Psoas muscle (tissue), 8 donors: Measurements from ENCODE around the gene PXT1. TPM values are rescaled to one million over a fixed set of nuclear protein-coding genes. Genes with fewer than 3 reads are reported as not detected.

Source experiments
- ATAC-seq, 4 donors: fragments of 200-7000 bp; cut with Tn5 transposase; one replicate each; pipeline ENCODE4 v1.9.1; 2020; ENCODE audit warnings: moderate library complexity in 3 of 4, mild to moderate bottlenecking in 2 of 4
- DNase-seq, 2 donors: peaks; one replicate each; pipeline ENCODE4 v3.0.0-alpha.2; 2020
- H3K27ac ChIP-seq: fragments of 200-600 bp; one replicate; pipeline ENCODE4 v1.8.0; 2022
- H3K27me3 ChIP-seq, 3 donors: fragments of 200-600 bp in 1 of 3; one replicate each; pipeline versions ENCODE4 v1.6.1 to v1.8.0; 2013 to 2022; ENCODE audit warnings: low read length in 2 of 3, mild to moderate bottlenecking in 2 of 3, moderate library complexity in 1 of 3; ENCODE audit not compliant: insufficient read depth in 3 of 3
- H3K36me3 ChIP-seq, 2 donors: fragments of 200-600 bp in 1 of 2; one replicate each; pipeline versions ENCODE4 v1.6.1 to v1.8.0; 2013 to 2022; ENCODE audit warnings: low read depth in 1 of 2, mild to moderate bottlenecking in 1 of 2, moderate library complexity in 1 of 2; ENCODE audit not compliant: insufficient read depth in 1 of 2
- H3K4me1 ChIP-seq: fragments of 200-600 bp; one replicate; pipeline ENCODE4 v1.8.0; 2022
- H3K4me3 ChIP-seq: fragments of 200-600 bp; one replicate; pipeline ENCODE4 v1.8.0; 2022; ENCODE audit warnings: mild to moderate bottlenecking
- H3K9me3 ChIP-seq: fragments of 200-600 bp; one replicate; pipeline ENCODE4 v1.8.0; 2022
- CTCF ChIP-seq: fragments of 200-600 bp; IDR thresholded peaks from one replicate; pipeline ENCODE4 v1.8.0; 2022; ENCODE audit warnings: antibody characterized with exemption
- WGBS, 3 donors: extraction: QIAGEN DNeasy Blood & Tissue Kit; methylation state at CpG; one replicate each; pipeline versions ENCODE4 v1.1.6 to v1.1.7; 2013; 5-methylcytosine and 5-hydroxymethylcytosine counted together
- intact Hi-C, 2 donors: fragments of 100-400 bp; cut with DNase I; formaldehyde crosslinking; loops; one replicate each; pipeline versions ENCODE4 v1.11.0 to v1.14.2; 2022
- long read RNA-seq, 2 donors: library from polyadenylated mRNA; unstranded; transcript quantifications; one replicate each; pipeline ENCODE4 v2.0.0, GENCODE V29; 2021
- polyA plus RNA-seq, 3 donors: library from polyadenylated mRNA; stranded (reverse); fragments of 200-250 nt; gene quantifications; one replicate each; pipeline ENCODE4 v1.2.3, GENCODE V29; 2013
- total RNA-seq, 4 donors: library from RNA; stranded (reverse); fragmentation: NEBNext Ultra II Directional in 2 of 4; extraction: Animal tissue kit (Norgen Biotek cat#: 25700) in 2 of 4; gene quantifications; one replicate each; pipeline versions ENCODE4 v1.2.1 to v1.2.4, GENCODE V29; 2021 to 2023
- donor health status: healthy with polysubstance abuse.
- donor health status: DM: no; HTN: no; CAD: no; lungs with moderate emphysema.
- donor health status: Bipolar disorder and iron deficiency.
- donor health status: healthy.
- donor health status: DM: yes; HTN: yes; CAD: no.
- donor health status: DM: no; HTN: no; CAD: no.
- donor health status: DM: no; HTN: no; CAD: no.
- donor health status: DM: yes; HTN: yes; CAD: no.

The PXT1 gene
- total RNA-seq (under 1 TPM in 3 of 4 donors, not detected in 1; 0.10 to 0.34 (median 0.17) TPM), polyA plus RNA-seq (under 1 TPM; 0.03 to 0.31 (median 0.12) TPM)
- long read RNA-seq, donor 1: 0 reads
- long read RNA-seq, donor 2: 0 reads

GRCh38 chr6:36442671-36443470 lies at the start of gene PXT1, which contains the start of gene KCTD20:
TSS of gene PXT1 (minus strand) at chr6:36442854. CDS start at chr6:36426082, 16,772 bp downstream.
TSS of gene KCTD20 (plus strand) at chr6:36443000. CDS start at chr6:36470098, 27,098 bp downstream.
- WGBS, 3 donors: 0 to 1% (median 0%) methylated on average over 79 to 88 of the region's 91 CpGs

GRCh38 chr6:36492092-36492491 lies 49.4 kb upstream of the PXT1 start:
- no peak for TF ChIP-seq CTCF
- intact Hi-C loops: no loop called here
- Histone ChIP-seq H3K27ac (no peak overlapping the region), H3K4me3 (no peak overlapping the region), H3K27me3 (no peaks in the 10 kb centered on the region), H3K4me1 (peaks cover 15% of the 10 kb centered on the region), H3K36me3 (peaks cover 10 to 67% of the 10 kb centered on the region in 2 donors), H3K9me3 (no peaks in the 10 kb centered on the region)
- 74 to 83% (median 83%) methylated on average over 4 of the region's 4 CpGs for WGBS, 3 donors
- ATAC-seq: peak in 1 of 4 donors; percentile 36
- DNase-seq: no peak

More at GRCh38 chr6:36442671-36443470, at the start of gene PXT1, which contains the start of gene KCTD20:
- no peak for TF ChIP-seq CTCF
- H3K36me3 ChIP-seq: no peaks in the 10 kb centered on the region
- peak within 1 kb of the TSS; percentile 77 for H3K4me3 ChIP-seq
- peaks cover 41% of the 10 kb centered on the region for H3K4me1 ChIP-seq
- peak within 1 kb of the TSS; percentile 95 for H3K27ac ChIP-seq
- peak; percentile 88 to 93 (median 90) for ATAC-seq
- no peaks in the 10 kb centered on the region for H3K9me3 ChIP-seq
- DNase-seq: peak; percentile 91 to 95
- no peaks in the 10 kb centered on the region for H3K27me3 ChIP-seq
- intact Hi-C loops: loop anchor here (1.0 to 10.0 kb wide), 6 partner anchors 20 to 242 kb away; partner anchors contain the start of genes SRSF3 (in 2 of the 2) and STK38 (in 1 of the 2)

GRCh38 chr6:36491378-36491965 lies 48.8 kb upstream of the PXT1 start:
- DNase-seq (no peak), ATAC-seq (no peak)
- peaks cover 13 to 67% of the 10 kb centered on the region in 2 donors for H3K36me3 ChIP-seq
- H3K4me1 ChIP-seq: peaks cover 15% of the 10 kb centered on the region
- 89 to 96% (median 89%) methylated on average over 7 of the region's 7 CpGs for WGBS, 3 donors
- TF ChIP-seq CTCF: no peak
- no peaks in the 10 kb centered on the region for H3K27me3 ChIP-seq
- H3K27ac ChIP-seq: no peak overlapping the region
- no peak overlapping the region for H3K4me3 ChIP-seq
- intact Hi-C loops: no loop called here
- no peaks in the 10 kb centered on the region for H3K9me3 ChIP-seq

GRCh38 chr6:36489426-36489825 lies 46.8 kb upstream of the PXT1 start:
- Histone ChIP-seq H3K27me3 (no peaks in the 10 kb centered on the region), H3K9me3 (no peaks in the 10 kb centered on the region), H3K4me1 (peaks cover 15% of the 10 kb centered on the region), H3K36me3 (peaks cover 19 to 67% of the 10 kb centered on the region in 2 donors), H3K27ac (no peak overlapping the region), H3K4me3 (no peak overlapping the region)
- DNase-seq (no peak), ATAC-seq (no peak)
- TF ChIP-seq CTCF: no peak
- WGBS, 3 donors: 83 to 93% (median 86%) methylated on average over 4 of the region's 4 CpGs
- intact Hi-C loops: no loop called here
